Cerebellar nuclear complex (tissue), 1 donor: Measurements from ENCODE around the gene UGP2.
"Not testable (repeated sequence)": the region's sequence is repeated elsewhere in the genome, so short reads cannot be mapped to it uniquely, and the experiment has no call there.

Experiments
- DNase-seq, 2 experiments: peaks; one replicate each; lab custom pipeline; 2025; lab: John Stamatoyannopoulos, UW

The UGP2 gene

DNA sequence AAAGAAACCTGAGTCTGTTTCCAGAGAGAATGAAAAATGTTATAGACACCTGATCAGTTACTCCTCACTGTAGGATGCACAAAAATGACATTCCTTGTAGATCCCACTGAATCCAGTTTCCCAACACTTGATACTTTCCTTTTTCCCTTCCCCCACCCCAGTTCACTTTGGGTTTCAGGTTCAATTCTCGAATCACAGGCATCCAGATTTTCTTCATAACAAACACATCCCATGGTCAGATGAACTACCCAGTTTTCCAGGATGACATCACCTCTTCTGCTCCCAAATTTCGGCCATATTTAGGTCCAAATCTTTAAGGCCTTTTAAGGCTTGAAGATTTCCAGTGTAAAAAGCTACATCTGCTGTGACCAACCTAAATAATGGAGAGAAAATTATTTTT, 51.5 kb downstream of the UGP2 start:
- no peak for DNase-seq

DNA sequence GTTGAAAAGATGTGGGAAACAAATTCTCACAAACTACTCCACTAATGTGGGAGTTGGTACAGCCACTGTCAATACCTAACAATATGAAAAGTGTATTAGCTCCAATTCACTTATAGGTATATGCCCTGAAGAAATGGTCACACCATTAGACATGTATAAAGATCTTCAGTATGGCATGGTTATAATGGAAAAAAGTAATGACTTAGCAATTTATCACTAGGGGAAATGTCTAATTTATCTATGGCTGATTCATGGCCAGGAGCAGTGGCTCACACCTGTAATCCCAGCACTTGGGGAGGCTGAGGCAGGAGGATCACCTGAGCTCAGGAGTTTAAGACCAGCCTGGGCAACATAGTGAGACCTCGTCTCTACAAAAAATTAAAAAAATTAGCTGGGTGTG, 52.5 kb downstream of the UGP2 start:
- no peak for DNase-seq

DNA sequence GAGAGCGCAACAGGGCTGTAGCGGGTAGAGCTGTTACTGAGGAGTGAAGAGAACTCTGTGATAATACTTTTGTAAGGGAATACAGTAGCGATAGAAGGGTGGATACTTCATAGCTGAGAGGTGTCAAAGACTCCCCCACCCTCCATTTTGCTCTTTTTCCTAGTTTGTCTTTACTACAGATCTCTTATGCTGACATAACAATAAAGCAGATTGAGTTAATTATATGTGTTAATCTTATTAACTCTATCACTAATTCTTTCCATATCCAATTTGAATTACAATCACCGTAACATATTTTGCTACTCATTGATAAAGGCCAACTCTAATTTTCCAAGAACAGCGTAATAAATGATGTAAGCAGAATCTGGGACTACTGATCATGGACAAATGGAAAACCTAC, 57.1 kb downstream of the UGP2 start:
- no peak for DNase-seq

DNA sequence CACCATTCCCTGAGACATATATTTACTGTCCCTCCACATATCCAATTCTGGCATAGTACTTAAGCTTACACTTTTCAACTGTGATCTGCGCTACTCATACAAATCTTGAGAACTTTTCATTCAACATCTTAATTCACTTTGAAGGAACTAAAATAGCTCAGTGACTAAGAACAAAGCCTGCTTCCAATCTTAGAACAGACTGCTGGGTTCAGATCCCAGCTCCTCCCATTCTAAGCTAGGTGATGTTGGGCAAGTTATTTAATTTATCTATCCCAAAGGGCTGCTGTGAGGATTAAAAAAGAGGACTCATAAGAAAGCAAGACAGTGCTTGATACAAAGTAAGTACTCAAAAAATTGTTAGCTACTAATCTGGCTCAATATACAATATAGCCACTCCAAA, 57.9 kb downstream of the UGP2 start:
- DNase-seq, result no peak

DNA sequence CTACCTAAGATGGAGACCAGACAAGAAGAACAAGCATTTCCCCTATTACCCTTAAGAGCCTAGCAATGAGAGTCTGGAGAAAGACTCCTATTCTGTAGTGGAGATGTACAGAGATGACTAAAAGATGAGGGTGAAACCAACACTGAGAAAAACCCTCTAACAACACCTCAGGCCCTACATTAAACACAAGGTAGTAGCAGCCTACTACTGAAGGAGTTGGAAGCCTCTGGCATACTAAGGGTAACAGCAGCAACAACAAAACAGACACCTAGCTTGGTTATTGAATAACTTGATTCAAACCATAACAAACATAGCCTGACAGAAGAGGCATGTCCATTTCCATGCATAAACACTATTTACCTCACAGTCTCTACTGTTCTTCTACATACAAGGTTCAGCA, 60.5 kb downstream of the UGP2 start:
- no peak for DNase-seq

DNA sequence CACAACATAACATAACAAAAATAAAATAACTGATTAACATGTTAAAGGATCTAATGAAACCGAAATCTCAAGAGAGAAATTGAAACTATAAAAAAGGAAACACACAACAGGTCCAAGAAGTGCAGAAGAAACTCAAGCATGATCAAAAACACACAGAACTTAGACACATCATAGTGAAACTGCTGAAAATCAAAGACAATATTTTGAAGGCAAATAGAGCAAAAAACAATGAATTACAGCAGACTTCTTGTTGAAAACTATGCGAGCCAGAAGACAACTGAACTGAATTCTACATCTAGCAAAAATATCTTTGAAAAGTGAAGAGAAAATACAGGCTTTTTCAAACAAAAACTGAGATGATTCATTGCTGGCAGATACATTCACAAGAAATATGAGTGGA, 61.3 kb downstream of the UGP2 start:
- no peak for DNase-seq

DNA sequence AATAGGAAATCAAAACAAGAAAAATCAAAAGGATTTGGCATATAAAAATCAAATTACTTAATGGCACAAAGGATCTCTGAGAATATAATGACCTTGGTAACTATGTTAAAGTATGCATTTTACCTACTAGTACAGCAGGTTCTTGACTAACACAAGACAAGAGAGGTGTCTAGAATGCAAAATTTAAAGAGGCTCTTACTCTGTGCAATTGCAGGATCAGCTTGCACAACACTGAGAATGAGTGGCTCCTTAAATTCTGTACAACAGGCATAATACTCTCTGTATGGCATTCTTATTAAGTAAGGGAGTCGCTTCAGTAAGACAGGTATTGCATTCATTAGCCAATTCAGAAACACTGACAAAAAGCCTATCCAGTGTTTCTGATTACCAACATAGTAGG, 72.6 kb downstream of the UGP2 start:
- DNase-seq, result no peak

DNA sequence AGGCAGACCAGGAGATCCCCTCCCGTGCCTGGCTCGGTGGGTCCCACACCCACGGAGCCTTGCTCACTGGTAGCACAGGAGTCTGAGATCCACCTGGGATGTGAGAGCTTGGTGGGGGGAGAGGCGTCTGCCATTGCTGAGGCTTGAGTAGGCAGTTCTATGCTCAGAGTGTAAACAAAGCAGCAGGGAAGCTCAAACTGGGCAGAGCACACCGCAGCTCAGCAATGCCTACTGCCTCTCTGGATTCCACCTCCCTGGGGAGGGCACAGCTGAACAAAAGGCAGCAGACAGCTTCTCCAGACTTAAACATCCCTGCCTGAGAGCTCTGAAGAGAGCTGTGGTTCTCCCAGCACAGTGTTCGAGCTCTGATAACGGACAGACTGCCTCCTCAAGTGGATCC, 85.1 kb downstream of the UGP2 start:
- DNase-seq, result no peak

DNA sequence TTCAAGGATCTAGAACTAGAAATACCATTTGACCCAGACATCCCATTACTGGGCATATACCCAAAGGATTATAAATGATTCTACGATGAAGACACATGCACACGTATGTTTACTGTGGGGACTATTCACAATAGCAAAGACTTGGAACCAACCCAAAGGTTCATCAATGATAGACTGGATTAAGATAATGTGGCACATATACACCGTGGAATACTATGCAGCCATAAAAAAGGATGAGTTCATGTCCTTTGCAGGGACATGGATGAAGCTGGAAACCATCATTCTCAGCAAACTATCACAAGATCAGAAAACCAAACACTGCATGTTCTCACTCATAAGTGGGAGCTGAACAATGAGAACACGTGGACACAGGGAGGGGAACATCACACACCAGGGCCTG, 90.4 kb downstream of the UGP2 start:
- DNase-seq, result not testable (repeated sequence)
